HG02970 (cell line): ENCODE data around the gene SNAPC2.

ENCODE experiments used
- ATAC-seq: cut with Tn5 transposase; IDR thresholded peaks from one replicate; pipeline ENCODE4 v1.9.1; 2021; ENCODE audit warnings: mild to moderate bottlenecking, moderate library complexity, moderate number of reproducible peaks; ENCODE audit not compliant: unreplicated experiment, low FRiP score

The SNAPC2 gene

DNA sequence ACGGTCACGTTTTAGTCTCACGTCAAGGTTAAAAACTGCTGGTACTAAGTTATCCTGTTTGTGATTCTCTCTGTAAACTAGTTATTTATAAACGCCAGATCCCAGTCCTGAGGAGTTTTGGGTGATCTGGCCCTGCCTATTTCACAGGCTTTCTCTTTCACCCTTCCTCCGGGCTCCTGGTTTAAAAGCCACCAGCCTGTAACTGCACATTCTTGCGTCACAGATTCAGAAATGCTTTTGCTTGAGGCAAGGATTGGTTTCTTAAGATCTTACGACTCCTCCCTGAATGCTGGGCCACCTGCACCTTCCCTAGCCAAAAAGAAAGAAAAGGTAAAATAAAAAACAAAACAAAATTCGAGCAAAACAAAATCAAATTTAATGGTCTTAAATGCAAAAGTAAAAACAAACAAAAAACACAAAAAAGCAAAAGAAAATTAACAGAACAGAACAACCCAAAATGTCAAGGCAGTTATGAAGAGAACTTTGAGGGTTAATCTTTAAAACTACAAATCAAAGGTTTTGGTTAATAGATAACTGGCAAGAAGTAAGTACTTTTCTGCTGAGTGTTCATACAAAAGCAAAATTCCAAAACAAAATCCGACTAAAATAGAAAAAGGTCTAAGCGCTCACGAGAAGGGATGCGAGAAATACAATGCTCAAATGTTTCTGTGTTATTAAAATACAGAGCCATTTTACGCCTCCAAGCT is 41.9 kb downstream of the SNAPC2 start:
- ATAC-seq, result no peak

DNA sequence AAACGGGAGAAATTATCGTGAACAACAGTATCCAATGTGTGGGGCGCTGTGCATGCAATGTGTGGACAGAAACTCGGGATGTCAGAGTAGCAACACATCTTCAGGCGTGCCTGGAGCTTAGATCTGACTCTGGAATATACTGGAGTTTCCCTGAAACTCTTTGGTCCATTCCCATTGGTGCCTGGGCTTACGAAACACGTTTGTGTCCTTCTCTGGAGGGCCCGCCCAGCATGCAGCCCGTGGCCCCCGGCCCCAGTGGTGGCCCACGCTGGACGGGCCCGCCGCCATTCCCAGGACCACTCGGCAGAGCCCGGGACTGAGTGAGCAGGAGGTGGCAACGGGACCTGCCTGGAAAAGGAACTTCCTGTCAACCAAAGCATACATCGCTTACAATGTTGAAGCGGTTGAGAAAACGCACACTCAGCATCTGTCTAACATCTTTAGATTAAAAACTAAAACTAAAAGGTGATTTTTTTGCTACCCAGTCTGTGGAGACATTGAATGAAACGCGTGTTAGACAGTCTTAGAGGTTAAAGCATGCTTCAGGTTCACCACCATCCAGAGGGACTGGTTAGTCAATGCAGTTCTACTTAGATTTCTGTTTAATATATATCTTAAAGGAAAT is 42.6 kb downstream of the SNAPC2 start:
- ATAC-seq, result no peak

DNA sequence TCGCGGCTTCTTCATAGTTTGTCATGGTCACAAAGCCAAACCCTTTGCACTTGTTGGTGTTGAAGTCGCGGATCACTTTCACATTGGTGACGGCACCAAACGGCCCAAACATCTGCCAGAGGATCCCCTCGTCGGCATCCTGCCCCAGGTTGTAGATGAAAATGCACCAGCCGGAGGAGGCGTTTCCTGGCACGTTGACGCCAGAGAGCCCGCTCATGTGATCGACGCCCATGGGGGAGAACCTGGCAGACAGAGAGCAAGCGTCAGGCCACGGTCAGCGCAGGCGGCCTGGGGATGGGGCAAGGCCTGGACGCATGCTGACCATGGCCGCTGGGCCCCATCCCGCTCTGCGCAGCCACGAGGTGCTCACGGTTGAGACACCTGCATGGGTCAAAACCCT is 43.4 kb downstream of the SNAPC2 start:
- no peak for ATAC-seq

DNA sequence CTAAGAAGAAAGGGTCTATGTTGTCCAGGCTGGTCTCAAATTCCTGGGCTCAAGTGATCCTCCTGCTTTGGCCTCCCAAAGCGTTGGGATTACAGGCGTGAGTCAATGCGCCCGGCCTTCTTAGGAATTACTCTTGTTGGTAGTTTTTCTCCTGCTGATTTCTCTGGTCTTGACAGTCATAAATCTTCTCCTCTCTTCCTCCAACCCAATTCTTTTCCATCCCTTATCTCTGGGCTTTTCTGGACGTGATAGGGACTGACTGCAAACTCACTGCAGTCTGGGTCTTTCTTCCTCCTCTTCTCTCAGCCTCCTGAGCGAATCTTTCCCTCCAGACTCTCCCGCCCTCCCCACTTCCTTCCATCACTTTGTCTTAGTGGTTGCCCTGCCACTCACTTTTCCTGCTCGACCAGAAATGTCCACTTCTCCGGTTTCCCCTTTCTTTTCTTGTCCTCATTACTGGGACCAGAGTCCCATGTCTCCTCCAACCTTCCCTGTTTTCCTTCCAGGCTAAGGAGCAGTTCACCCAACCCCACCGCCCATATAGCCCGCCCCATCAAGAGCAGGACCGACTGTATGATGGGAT is 45.2 kb downstream of the SNAPC2 start:
- no peak for ATAC-seq

DNA sequence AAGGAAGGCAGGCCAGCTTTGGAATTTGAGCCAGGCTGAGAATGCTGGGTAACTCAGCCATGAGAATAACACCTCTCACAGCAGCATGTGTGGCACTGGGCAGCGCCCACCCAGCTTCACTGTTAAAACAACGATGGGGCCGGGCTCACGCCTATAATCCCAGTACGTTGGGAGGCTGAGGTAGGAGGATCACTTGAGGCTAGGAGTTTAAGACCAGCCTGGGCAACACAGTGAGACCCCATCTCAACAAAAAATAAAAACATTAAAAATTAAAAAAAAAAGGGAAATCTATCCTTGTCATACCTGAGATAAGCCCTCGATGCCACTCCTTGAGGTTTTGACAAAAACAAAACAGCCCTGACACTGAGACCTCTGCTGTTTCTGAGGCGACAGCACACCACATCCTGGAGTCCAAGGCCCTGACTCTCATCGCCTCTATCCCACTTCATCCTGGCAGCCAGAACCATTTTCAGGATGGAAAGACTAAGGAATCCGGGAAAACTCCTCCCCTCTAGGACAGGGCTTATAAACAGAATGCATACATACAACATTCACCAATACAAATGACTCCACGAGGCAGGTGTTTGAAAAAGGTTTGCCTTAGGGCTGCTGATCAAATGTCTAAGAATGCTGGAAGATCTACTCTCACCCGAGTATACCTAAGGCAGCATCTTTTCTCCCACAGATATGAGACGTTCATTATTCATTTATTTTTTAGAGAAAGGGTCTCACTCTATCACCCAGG is 46.0 kb downstream of the SNAPC2 start:
- no peak for ATAC-seq

DNA sequence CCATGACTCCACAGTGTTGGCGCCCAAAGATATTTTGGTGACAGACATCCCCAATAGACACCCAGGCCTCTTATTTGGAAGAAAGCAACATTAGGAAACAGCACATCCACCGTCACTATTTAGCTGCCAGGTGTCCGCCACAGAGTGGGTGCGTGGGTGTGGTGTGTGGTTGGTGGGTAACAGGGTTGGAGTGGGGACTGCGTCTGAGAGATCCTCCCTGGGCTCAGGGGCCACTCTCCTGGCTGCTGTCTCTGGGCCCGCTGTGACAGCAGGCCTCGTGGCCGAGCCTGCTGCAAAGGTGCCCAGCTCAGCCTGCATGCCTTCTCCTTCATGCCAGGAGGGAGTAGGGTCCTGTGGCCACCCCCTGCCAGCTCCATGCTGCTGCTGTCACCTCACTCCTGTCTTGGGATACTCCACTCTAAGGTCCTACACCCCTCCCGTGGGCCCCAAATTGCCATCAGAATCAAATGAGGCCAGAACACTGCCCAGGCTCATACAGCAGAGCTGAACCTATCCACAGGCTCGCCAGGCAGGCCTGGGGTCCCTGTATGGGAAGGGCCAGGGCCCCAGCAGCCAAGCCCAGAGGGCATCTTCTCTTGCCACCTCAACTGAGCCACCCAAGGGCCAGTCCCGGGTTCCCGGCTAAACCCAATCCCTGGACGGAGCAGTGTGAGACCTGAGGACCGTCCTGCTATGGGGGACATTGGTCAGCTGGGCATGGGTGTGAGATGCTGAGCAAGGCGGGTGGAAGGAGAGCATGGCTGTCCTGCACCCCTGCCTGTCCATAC is 48.1 kb downstream of the SNAPC2 start:
- no peak for ATAC-seq

DNA sequence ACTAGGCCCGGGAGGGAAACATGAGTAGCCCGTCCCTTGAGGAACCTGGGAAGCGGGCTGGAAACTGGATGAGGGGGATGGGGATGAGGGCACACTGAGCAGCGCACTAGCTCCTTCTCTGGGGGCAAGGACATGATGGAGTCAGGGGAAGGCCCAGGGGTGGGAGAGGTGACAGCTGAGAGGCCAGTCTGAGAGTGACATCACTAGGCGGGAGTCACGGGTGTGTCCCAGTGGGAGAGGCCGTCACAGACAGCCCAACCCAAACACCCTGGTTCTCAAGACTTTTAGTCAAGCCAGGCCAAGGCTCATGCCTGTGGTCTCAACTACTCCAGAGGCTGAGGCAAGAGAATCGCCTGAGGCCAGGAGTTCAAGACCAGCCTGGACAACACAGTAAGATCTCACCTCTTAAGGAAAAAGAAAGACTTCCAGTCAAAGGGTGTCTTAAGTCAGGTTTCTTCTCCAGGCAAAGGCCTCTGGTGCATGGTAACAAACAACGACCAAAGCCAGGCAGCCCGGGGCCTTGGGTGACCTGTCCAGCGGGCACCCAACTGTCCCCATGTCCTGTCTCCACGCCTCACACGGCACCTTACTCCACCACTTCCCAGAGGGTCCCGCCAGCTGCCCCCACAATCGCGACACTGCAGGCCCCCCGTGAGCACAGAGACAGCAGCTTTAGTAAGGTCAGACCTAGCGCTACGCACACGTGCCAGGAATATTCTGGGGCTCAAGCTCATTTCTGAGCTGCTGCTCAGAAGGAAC is 48.8 kb downstream of the SNAPC2 start:
- no peak for ATAC-seq

DNA sequence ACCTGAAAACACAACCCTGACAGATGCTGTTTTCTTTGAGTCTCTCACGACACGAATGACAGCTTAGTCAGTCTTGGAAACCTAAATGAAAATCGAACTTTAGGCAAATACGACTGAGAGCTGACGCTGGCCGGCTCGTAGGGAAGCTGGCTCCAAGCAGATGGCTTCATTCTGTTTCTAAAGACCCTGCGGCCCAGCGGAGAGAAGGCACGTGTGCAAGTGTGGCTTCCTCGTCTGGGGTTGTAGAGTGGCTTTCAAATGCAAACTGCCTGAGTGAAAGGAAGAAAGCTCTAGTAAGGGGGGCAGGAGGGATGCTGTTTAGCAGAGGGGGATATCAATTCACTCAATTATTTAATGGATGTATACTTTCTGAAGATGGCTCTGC is 49.4 kb downstream of the SNAPC2 start:
- no peak for ATAC-seq

DNA sequence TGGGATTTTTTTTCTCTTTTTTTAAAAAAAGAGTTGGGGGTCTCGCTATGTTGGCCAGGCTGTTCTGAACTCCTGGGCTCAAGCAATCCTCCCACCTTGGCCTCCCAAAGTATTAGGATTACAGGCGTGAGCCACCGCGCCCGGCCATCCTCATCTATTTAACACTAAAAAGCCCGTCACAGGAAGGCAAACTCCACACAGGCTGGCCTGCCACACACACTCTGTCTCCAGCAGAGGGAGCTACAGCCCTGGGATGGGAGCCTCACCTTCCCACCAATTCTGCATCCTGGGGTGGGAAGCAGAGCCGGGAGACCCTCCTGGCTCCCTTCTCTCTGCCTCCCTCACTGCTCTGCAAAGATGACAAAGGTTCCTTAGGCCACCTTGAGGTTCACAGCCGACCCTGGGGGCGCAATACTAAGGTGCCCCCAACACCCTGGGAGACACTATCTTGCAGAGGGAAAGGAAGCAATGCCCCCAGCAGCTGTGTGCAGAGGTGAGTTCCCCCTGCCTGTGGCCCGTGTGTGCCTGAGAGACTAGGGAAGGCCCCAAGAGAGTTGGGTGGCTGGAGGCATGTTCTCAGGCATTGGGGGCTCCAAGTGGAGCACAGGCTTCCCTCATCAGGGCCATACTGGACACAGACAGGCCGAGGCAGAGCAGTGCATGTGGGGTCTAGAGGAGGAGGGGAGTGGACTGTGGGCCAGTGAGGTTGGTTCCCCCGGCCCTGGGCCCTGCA is 50.7 kb downstream of the SNAPC2 start:
- ATAC-seq, result no peak

DNA sequence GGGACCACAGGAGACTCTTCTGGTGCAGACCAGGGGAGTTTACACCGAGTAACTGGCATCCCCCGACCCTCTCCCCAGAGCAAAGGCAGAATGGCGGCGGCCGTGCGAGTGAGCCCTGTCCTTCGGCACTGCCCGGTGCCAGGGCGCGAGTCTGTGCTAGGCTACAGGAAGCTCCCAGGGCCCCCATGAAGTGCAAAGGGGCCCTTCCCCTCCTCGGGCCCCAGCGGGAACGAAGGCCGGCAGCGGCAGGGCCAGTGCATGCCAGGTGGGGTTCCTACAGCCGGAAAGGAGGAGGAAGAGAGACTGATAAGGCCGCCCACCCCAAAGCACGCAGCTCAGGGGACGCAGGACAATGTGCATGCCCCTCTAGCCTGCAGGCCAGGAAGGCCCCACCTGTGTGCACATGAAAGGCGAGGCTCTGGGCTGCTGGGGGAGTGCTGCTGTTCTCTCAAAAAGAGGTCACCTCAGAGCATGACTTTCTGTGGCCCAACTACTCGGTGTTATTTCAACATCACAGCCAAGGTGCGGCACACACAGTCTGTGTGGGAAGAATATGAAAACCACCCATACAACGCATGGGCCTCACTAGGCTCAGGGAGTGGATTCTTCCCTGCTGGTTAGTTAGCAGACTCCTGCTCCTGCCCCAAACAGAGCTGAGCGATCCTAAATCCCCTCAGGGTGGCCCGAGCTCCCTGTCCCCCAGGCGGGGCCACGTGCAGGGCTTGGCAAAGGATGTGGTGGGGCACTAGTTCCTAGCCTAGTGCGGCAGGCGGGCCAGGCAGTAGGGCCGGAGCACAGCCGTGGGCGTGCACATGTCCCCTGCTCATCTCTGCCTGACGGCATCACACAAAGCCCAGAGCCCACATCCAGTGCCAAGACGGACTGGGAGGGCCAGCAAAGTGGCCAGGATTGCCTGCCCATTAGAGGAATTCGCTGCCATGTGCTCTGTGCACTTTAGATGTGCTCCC is 51.7 kb downstream of the SNAPC2 start:
- no peak for ATAC-seq
